NCI-H1694 treated with DMSO at 0.1 percent for 48 hours (cell line): ENCODE measurements around the gene REP15.
"Not testable (repeated sequence)": the region's sequence is repeated elsewhere in the genome, so short reads cannot be mapped to it uniquely, and the experiment has no call there.

ENCODE experiments used
- DNase-seq: peaks from one replicate; lab custom pipeline; 2025; lab: John Stamatoyannopoulos, UW

Gene REP15

GRCh38 chr12:27696864-27697564 lies 767 bp downstream of the REP15 start:
- no peak for DNase-seq

DNA sequence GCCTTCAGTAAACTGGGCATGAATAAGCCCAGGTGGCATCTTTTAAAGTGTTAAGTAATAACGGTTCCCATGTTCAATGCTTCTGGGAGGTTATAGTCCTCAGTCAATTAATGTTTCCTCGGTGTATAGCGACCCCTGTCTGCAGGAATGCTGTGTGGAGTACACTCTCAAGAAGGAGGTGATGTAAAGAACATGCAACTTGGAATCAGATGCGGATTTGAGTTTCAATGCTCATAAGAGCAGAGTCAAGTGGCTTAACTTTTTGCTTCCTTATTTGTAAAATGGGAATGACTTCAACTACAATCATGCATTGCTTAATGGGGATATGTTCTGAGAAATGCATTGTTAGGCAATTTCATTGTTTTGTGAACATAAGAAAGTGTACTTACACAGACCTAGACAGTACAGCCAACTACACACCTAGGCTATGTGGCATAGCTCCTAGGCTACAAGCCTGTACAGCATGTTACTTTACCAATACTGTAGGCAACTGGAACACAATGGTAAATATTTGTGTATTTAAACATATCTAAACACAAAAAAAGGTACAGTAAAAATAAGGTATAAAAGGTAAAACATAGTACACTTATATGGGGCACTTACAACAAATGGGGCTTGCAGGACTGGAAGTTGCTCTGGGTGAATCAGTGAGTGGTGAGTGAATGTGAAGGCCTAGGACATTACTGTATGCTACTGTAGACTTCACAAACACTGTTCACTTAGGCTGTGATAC lies 7.6 kb downstream of the REP15 start:
- DNase-seq, result peak; percentile 75

GRCh38 chr12:27705263-27705662 lies 9.0 kb downstream of the REP15 start:
- DNase-seq, result no peak

DNA sequence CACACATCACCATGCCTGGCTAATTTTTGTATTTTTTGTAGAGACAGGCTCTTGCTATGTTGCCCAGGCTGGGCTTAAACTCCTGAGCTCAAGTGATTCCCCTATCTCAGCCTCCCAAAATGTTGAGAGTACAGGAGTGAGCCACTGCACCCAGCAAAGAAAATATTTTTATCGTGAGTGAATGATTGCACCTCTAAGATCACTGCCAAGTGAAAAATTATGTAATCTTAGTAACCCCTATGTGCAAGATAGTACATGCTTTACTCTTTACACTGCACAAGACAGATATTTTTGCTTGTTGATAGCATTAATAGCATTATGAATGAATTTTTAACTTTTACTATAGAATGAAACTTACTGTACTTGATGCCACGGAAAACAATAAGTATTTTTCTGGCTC lies 11.0 kb downstream of the REP15 start:
- DNase-seq, result no peak

GRCh38 chr12:27709212-27709931 lies 13.1 kb downstream of the REP15 start:
- no peak for DNase-seq

DNA sequence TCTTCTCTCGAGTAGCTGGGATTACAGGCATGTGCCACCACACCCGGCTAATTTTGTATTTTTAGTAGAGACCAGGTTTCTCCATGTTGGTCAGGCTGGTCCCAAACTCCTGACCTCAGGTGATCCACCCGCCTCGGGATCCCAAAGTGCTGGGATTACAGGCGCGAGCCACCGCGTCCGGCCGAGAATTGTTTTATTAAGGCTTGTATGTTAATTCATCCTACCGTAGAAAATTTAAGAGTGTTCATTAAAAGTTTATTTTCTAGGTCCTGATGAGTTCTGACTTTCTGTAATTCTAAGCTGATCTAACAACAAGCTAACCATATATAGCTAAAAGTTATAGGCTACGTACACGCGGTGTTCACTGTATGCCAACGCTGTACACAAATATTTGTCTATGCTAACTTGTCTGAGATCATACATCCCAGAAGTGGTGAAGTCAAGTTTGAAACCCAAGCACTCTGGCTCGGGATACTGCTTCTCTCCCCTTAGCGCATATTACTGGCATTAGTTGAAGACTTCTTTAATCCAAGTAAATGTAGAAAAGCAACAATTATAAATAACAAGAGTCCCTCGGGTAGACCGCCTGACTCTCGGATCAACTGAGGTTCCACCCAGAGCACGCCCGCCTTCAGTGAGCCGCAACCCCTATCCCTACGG lies 13.8 kb downstream of the REP15 start:
- DNase-seq, result peak; percentile 69

- peak; percentile 90 for DNase-seq
These were observed 14.5 kb downstream of the REP15 start, which contains the start of gene MRPS35 for GRCh38 chr12:27710592-27711316. Gene MRPS35, plus strand, starts transcription at chr12:27710832. Its CDS starts 12 bp downstream, at chr12:27710844.

- DNase-seq, result peak; percentile 29
These were observed 15.1 kb downstream of the REP15 start for GRCh38 chr12:27711317-27711682.

DNA sequence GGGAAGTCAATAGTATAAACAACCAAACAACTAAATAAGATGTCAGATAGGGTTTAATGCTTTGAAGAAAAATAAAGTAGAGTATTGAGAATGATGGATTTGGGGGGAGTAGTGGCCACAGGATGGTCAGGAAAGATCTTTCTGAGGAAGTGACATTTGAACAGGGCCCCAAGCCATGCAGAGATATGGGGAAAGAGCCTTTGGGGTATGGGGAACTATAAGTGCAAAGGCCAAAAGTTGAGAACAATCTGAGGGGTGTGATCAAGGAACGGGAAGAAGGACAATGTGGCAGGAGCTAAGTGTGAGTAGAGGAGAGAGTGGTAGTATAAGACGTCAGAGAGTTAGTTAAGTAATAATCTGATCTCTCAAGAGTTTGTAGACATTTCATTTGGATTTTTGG lies 15.7 kb downstream of the REP15 start:
- no peak for DNase-seq

- DNase-seq, result no peak
These were observed 27.0 kb downstream of the REP15 start for GRCh38 chr12:27723212-27723611.

- DNase-seq, result no peak
These were observed 33.9 kb downstream of the REP15 start for GRCh38 chr12:27730097-27730588.

DNA sequence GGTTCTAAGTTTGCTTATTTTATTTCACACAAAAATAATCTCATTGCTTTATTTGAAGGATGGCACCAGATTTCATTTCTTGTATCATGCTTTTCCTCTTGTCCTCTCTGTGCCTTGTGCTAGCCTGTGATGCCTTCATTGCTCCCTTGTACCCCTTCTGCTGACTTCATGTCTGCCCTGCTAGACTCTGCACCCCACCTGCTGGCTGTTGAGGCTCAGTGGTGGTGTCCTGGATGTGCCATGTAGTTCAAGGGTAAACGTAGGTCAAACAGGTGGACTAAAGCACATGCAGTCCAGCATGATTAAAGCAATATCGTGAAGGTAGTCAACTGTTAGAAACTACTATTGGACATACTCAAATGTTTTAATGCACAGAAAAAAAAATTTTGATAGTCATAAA lies 36.0 kb downstream of the REP15 start:
- DNase-seq, result no peak

DNA sequence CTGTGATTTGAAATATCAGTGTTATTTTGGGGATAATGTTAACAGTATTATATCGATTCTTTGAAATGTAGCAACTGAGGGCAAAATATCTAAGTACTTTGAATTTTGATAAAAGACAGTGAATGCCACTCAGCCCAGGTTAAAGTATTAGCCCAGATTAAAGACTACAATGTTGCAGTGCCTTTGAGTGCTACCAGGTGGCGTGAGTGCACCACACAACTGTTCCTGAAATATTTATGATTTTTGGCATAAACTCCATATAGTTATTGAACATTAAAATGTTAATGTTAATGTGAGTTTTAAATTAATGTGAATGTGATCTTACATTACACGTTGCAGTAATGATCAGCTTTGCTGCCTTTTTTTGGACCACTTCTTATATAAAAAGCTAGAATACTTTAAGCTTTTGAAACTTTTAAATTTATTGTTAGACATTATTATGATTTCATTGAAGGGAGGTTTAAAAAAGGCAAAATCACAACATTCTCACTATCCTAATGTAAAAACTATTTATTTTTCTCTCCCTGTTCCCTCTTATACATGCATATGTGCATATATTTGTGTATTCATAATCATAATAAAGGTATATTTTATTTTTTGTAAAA lies 36.9 kb downstream of the REP15 start:
- peak; percentile 66 for DNase-seq

- no peak for DNase-seq
These were observed 37.5 kb downstream of the REP15 start for GRCh38 chr12:27733791-27734190.

- not testable (repeated sequence) for DNase-seq
These were observed 38.1 kb downstream of the REP15 start for GRCh38 chr12:27734321-27734720.

DNA sequence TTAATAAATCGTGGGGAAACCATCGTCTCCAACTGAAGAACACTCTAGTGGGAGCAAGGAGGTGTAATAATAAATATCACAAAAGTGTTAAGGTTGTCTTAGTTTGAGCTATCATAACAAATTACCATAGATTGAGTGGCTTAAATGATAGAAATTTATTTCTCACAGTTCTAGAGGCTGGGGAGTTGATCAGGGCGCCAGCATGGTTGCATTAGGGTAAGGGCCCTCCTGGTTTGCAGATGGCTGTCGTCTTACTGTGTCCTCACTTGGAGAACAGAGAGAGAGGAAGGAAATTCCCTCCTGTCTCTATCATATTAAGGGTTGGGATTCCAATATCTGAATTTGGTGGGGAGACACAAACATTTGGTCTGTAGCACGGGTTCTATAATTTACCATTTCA lies 47.4 kb downstream of the REP15 start:
- no peak for DNase-seq

GRCh38 chr12:27745734-27746133 lies 49.5 kb downstream of the REP15 start:
- DNase-seq, result not testable (repeated sequence)
